ENCODE results near the gene THSD8.

Gene THSD8

GRCh38 chr19:12838886-12839756 lies 37.3 kb downstream of the THSD8 start (continued):
- TF ChIP-seq ZSCAN5A (tag by site-specific recombination; IDR thresholded peaks at IDR 0.05) (no peak), PRDM2 (tag by site-specific recombination; IDR thresholded peaks at IDR 0.05; ENCODE audit: borderline replicate concordance) (no peak), ZNF548 (tag by site-specific recombination; IDR thresholded peaks at IDR 0.05) (no peak), MYNN (tag by site-specific recombination; IDR thresholded peaks at IDR 0.05; ENCODE audit: borderline replicate concordance) (no peak), ATF2 (tag by site-specific recombination; IDR thresholded peaks at IDR 0.05; ENCODE audit: low read depth) (peak; percentile 75; the same call in 1 of the 2 replicates), ZNF530 (tag by site-specific recombination; IDR thresholded peaks at IDR 0.05; ENCODE audit: low read depth) (no peak), ZNF394 (tag by site-specific recombination; IDR thresholded peaks at IDR 0.05; ENCODE audit: borderline replicate concordance) (no peak), ZFP3 (tag by site-specific recombination; IDR thresholded peaks at IDR 0.05; ENCODE audit: low read depth) (no peak), MEIS1 (CRISPR knock-in tag; IDR thresholded peaks at IDR 0.05; ENCODE audit: borderline replicate concordance) (no peak), REPIN1 (tag by site-specific recombination; IDR thresholded peaks at IDR 0.05; ENCODE audit: low read depth) (no peak), ZNF677 (tag by site-specific recombination; IDR thresholded peaks at IDR 0.05) (no peak), ZNF610 (tag by site-specific recombination; IDR thresholded peaks at IDR 0.05; ENCODE audit: borderline replicate concordance) (no peak), YY2 (tag by site-specific recombination; IDR thresholded peaks at IDR 0.05) (no peak), ZNF785 (tag by site-specific recombination; IDR thresholded peaks at IDR 0.05) (no peak), ZNF221 (tag by site-specific recombination; IDR thresholded peaks at IDR 0.05; ENCODE audit: borderline replicate concordance) (no peak), ZNF223 (tag by site-specific recombination; IDR thresholded peaks at IDR 0.05) (no peak), ZBTB44 (tag by site-specific recombination; IDR thresholded peaks at IDR 0.05) (no peak), SETDB1 (IDR thresholded peaks at IDR 0.05; ENCODE audit: insufficient read length, low read length) (no peak), ZNF335 (tag by site-specific recombination; conservative IDR thresholded peaks at IDR 0.05) (peak; percentile 61), PATZ1 (tag by site-specific recombination; IDR thresholded peaks at IDR 0.05) (peak; percentile 86), ZFP41 (tag by site-specific recombination; IDR thresholded peaks at IDR 0.05; ENCODE audit: borderline replicate concordance) (no peak), ZNF211 (tag by site-specific recombination; IDR thresholded peaks at IDR 0.05; ENCODE audit: low read depth) (no peak), ZNF670 (tag by site-specific recombination; IDR thresholded peaks at IDR 0.05; ENCODE audit: low read depth) (no peak), ZIC2 (tag by site-specific recombination; IDR thresholded peaks at IDR 0.05) (0 out of 2 replicates have a peak, but pooled peaks have one; percentile 4)
